Measurements from ENCODE around the gene KIFAP3.

DNA sequence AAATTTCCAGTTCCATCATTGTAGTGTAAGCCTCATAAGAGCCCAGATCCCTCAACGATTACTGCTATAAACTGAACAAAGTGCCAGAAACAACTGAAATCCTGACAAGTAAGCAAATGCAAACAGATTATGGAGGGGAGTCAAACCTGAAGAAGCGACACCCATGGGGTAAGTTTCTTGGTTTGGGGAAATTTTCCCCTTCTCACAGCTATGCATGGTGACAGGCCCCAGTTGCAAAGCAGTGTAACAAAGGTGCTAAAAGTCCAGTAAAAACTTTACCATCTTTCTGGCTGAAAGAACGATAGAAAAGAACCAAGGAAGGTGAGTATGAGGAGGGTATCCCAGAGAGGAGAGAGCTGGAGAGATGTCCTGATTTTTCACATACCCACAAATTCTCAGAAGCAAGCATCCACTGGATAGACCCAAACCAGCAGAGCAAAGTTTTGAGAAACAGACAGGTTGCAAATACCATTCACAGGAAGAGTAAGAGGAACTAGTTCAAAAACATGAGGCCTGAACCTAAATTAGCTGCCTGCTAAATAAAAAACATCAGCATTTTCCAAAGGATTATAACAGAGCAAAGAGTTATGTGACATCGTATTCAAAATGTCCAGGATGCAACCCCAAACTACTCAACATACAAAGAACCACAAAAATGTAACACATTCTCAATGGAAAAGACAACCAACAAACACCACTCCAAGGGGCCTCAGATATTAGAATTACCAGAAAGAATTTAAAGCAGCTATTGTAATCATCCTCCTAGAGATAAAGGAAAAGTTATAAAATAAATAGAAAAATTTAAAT is 195.3 kb downstream of the KIFAP3 start:
- TF ChIP-seq, protein P1, sequence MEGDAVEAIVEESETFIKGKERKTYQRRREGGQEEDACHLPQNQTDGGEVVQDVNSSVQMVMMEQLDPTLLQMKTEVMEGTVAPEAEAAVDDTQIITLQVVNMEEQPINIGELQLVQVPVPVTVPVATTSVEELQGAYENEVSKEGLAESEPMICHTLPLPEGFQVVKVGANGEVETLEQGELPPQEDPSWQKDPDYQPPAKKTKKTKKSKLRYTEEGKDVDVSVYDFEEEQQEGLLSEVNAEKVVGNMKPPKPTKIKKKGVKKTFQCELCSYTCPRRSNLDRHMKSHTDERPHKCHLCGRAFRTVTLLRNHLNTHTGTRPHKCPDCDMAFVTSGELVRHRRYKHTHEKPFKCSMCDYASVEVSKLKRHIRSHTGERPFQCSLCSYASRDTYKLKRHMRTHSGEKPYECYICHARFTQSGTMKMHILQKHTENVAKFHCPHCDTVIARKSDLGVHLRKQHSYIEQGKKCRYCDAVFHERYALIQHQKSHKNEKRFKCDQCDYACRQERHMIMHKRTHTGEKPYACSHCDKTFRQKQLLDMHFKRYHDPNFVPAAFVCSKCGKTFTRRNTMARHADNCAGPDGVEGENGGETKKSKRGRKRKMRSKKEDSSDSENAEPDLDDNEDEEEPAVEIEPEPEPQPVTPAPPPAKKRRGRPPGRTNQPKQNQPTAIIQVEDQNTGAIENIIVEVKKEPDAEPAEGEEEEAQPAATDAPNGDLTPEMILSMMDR (IDR thresholded peaks at IDR 0.05), result no peak
- TF ChIP-seq ZFX (IDR thresholded peaks at IDR 0.05; ENCODE audit: borderline replicate concordance), result no peak
